NCI-H2171 (cell line): Measurements from ENCODE around the gene DNAJB11.
"Not testable (repeated sequence)": the region's sequence is repeated elsewhere in the genome, so short reads cannot be mapped to it uniquely, and the experiment has no call there.

Experiments
- DNase-seq: peaks from one replicate; lab custom pipeline; 2025; lab: John Stamatoyannopoulos, UW

DNAJB11 gene

GRCh38 chr3:186618318-186618938, 47.9 kb downstream of the DNAJB11 start:
- no peak for DNase-seq

GRCh38 chr3:186619787-186620212, 49.3 kb downstream of the DNAJB11 start:
- no peak for DNase-seq

GRCh38 chr3:186620213-186621092, 49.9 kb downstream of the DNAJB11 start:
- DNase-seq, result no peak

GRCh38 chr3:186621894-186622650, 51.6 kb downstream of the DNAJB11 start:
- DNase-seq, result no peak

DNA sequence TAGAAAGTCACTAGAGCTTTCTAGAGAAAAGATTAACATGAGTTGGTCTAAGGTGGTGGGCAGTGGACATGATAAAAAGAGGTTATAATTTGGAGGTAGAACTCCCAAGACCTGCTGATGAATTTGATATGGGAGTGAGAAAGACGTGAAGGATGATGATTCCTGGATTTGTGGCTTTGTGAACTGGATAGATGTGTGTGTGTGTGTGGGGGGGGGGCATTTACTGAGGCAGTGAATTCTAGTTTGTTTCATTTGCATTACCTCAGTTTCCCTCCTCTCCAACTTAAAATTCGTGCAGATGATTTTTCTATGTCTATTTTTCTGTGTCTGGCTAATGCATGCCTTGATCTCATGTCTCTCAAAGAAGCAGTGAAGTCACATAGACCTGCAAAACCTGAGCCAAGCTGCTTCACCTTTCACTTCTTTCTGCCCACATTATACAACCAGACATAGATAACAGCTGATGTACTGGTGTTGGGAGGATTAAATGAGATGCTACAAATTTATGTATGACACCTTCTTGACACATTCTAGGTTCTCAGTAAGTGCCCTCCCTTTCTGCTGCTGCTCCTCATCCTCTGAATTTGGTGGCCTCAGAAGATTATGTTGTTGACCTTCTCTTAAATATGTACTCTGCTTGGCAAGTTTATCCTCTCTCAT, 52.3 kb downstream of the DNAJB11 start:
- no peak for DNase-seq

DNA sequence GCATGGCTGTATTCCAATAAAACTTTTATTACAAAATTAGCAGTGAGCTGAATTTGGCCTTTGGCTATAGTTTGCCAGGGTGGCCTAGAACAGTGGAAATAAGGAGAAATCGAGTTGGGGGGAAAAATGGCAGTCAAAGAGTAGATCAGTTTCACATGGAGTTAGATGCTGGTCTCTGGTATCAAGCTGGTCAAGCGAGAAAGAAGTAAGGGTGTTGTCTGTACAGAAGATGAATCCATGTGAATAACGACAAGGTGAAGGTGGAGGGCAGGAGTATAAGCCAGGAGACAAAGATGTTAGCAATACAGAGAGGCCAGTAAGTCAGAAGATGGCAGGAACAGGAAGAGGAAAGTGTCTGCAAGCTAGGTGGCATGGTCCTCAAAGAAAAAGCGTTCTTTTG, 54.1 kb downstream of the DNAJB11 start:
- DNase-seq, result no peak

GRCh38 chr3:186625600-186626042, 55.1 kb downstream of the DNAJB11 start:
- no peak for DNase-seq

DNA sequence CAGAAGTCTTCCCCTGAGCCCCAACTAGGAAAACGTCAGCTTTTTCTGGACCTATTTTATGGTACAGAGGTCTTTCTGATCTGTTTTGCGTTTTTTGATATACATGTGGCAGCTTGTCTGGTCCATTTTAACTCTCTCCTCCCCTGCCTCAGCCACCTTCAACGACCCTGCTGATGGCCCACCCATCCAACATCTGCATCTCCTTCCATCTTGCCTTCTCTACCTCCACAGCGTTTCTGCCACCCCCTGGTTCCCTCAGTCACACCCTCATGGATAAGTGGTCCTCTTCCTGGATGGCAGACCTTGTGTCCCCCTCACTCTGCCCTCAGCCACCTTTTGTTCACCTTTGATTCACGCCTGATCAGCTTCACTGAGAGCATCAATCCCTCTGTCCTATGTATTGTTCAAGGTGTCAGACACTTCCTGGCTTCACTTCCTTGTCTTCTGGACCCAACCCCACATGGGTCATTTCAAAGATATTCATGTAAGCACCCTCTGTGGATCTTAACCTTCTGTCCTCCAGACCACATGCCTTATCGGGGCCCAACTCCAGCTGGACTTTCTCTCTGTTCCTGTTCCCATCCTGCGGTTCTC, 55.8 kb downstream of the DNAJB11 start:
- DNase-seq, result no peak

DNA sequence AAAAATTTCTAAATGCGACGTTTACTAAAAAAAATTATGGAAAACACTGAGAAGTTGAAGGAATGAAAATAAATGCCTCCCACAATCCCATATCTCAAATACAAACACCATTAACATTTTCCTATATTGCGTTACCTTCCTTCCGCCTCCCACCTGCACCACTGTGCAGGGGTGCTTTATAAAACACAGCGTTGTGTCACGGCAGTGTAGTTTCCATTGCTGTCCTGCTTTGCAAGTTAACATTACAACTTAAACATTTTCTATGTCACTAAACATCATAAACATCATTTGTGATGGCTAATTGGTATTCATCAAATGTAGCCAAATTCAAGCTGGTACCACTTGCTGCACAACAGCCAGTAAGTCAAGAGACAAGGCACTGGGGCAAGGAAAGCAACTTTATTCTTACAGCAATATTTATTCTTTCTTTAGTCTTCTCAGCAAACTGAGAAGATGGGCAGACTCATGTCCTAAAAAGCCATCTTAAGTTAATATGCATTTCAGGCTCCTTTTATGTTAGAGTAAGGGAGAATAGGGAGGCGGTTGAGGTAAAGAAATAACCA, 57.4 kb downstream of the DNAJB11 start:
- no peak for DNase-seq

GRCh38 chr3:186628756-186629155, 58.2 kb downstream of the DNAJB11 start:
- DNase-seq, result no peak

DNA sequence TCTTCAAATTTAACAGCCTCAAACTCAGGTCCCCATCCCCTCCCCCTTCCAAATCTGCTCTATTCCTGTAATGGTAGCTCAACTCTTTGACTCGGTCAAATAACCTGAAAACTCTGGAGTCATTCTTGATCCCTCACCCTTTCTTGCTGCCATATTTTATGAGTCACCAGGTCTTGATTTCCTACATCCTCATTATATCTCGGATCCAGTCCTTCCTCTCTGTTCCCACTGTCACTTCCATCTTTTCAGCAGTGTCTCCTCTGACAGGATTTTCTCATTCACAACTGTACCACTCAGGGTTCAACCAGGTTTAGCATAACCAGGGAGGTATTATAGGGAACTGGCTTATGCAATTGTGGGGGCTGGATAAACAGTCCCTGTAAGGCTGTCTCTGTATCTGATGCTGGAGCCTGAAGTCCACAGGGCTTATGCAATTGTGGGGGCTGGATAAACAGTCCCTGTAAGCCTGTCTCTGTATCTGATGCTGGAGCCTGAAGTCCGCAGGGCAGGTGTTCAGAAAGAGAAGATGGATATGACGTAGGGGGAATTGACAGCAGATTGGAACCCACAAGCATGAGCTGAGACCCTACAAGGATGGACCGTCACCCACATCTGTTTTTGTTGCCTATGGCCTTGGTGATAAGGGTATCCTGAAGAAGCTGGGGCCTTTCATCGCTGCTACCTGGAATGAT, 60.6 kb downstream of the DNAJB11 start:
- DNase-seq, result no peak

DNA sequence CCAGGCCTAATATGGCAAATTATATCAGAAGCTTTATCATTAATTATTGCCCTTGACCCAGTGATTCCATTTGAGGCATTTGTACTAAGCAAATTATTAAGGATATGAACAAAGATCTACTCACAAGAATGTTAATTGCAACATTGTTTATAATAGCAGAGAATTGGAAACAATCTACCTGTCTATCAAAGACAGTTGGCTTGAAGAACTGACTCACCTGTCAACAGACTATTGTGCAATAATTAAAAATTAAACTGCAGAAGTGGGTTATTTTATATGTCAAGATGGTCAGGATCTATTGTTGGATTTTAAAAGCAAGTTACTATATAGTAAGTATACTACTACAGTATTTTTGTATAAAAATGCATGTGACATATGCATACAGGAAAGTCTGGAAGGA, 63.0 kb downstream of the DNAJB11 start:
- no peak for DNase-seq

DNA sequence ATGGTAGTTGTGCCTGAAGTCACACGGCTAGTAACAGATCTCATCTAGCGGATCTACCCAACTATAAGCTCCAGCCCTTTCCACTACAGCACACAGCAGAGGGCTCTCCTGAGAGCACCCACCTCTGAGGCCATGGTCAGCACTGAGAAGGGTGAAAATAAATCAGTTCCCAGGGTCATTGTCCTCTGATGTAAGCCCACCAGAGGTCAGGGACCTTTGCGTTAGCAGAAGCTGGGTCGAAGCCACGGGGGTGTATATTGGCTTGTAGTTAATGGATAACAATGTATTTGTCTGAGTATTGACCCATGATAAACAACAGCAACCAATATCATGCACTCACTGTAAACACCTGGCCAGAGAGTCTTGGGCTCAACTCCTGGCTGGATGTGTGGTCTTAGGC, 63.7 kb downstream of the DNAJB11 start:
- not testable (repeated sequence) for DNase-seq
